ENCODE data around the gene DUSP14.

DUSP14 gene

DNA sequence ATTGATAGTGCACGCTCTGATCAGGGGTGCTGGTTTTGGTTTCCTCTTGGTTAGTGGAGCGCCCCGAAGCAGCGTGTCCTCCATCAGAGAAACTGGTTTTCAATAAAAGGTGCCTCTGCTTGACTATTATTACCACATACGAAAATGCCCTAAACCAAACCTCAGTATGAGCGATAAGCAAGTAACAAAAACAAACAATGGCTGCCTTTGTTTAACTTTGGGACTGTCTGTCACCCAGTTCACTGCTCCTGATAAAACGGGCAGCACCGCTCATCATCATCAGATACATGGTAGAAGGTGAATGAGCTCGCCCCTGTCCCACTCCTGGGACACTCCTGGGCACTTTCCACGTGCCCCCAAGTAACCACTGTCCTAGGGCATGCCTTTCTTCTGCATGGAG is 24.0 kb downstream of the DUSP14 start:
- DNase-seq (ENCODE audit: low read depth in 2 of 2), result no peak

DNA sequence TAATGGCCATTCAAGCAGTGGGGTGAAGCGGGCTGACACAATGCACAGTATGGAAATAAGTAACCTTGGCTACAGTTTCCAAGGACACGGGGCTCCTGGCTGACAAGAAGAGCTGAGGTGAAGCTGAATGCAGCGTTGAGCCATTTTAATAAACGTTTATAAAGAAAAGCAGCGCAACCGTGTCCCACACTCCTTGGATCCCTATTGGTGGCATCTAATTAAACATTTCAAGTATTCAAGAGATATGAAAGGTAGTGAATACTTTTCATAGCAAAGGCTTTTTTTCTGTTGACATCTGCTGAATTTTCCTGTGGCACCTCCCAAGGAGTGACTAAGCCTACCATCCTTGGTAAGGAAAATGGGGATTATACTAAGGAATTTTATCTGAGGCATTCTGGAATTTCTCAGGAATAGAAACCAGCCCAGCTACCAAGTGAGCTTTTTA is 26.5 kb downstream of the DUSP14 start:
- no peak for DNase-seq (ENCODE audit: low read depth in 2 of 2)

DNA sequence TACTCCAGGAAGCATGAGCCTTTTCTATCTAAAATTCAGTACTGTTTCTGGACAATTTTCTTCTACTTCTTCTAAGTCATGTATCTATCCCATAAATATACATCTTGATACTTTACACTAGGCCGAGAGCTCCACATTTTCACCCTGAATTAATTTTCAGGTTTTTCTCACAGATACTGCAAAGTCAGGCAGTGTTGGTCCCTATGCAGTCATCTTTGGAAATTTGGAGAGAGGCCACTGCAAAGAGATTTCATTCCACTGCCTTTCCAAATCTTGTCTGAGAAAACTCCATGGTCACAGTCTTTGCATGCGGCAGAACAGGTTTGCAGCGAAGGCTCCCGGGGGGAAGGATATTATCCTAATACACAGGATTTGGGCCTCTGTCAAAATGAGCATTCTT is 28.2 kb downstream of the DUSP14 start:
- no peak for DNase-seq (ENCODE audit: low read depth in 2 of 2)

DNA sequence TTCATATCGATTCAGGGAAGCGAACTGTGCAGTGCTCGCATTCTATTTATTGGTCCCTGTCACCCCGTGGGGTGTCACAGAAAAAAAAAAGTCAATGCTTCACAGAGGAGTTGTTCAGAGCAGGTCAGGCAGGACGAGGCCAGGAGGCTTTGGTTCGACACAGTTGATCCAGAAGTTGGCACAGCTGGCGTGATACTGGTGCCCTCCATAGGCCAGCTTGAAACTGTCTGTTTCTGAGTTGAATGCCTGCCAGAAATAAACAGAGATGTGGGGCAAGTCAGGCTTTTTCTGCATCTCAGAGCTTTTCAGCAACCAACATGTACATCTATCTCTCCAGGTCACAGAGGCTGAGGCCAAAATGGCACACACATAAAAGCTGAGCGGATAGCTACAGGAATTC is 29.1 kb downstream of the DUSP14 start:
- DNase-seq (ENCODE audit: low read depth in 2 of 2), result no peak

DNA sequence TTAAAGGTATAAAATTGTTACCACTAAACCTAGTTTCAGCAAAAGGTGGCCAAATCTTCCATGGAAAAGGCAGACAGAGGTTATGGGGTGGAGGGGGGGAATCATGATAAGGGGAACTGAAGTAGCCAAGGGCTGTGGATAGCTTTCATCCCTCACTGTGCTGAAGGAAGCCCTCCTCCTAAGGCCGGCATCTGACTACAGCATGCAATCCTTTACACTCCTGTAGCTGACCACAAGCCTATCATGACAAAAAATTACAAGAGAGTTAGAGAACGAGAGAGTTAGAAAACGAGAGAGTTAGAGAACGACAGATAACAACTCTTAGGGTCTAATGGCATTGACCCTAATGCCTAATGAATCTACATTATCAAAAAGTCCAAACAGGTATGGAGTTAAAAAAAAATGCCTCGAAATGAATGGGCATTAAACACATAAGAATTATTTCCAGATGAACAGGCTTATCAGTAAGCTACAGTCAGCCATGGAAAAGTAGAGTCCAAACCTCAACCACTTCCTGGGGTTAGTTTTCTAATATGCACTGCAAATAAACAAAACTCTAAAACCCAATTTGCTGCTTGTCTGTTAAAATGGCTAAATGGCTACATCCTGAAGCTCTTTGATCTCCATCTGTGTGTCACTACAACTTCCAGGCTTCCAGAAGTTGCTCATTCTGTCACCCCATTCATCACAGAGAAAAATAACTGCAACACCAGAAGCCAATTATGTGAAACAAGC is 29.7 kb downstream of the DUSP14 start:
- DNase-seq (ENCODE audit: low read depth in 2 of 2), result no peak

DNA sequence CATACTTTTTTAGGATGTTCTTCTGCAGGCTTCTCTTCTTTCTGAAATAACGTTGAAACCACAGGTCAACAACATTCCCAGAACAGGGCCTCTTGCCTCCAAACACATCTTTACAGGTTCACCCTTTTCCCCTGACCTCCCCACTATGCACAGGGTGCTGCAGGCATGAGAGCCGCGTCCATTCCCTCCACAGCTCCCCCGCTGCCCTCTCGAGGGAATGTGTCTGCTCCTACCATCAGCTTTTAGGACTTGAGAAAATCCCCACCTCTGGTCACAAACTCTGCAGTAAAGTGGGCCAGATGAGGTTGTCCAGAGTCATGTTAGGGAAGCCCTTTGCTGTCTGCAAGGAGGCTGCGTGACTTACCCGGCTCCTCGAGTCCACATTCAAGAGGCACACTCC is 30.5 kb downstream of the DUSP14 start:
- DNase-seq (ENCODE audit: low read depth in 2 of 2), result no peak

DNA sequence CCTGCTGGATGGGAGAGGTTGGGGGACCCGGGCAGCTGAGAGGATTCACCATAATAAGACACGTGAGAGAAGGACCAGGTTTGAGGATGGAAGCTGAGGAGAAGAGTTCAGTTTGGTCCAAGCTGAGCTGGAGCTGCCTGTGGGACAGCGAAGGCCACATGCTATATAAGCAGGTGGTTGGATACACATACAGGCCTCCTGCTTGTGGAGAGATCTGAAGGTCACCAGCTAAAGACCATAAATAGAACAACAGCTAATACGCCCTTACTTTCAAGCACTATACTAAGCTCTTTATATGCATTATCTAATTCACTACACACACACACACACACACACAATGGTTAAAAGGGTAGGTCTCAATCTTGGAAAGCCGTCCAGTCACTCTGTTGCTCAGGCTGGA is 32.1 kb downstream of the DUSP14 start:
- no peak for DNase-seq (ENCODE audit: low read depth in 2 of 2)

DNA sequence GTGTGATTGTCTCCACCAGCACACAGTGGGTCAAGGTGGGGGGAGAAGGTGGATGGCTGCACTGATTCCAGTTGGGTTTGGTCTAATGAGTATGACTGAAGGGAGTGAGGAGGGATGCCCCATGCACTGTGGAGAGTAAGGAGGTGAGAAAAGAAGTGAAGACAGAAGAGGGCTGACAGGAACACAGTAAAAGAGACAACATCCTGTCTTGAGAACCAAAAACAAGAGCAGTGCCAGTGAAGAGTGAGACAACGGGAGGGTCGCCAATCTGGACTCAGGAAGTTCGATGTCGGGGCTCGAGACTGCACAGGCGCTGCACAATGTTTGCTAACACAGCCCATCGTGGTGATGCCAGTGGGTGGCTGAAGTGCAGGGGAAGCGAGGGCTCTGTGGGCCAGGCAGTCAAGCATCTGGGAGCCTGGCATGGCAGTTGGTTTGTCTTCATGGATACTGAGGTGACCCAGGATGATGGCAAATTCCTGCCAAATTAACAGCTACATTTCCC is 34.1 kb downstream of the DUSP14 start:
- DNase-seq (ENCODE audit: low read depth in 2 of 2), result no peak

DNA sequence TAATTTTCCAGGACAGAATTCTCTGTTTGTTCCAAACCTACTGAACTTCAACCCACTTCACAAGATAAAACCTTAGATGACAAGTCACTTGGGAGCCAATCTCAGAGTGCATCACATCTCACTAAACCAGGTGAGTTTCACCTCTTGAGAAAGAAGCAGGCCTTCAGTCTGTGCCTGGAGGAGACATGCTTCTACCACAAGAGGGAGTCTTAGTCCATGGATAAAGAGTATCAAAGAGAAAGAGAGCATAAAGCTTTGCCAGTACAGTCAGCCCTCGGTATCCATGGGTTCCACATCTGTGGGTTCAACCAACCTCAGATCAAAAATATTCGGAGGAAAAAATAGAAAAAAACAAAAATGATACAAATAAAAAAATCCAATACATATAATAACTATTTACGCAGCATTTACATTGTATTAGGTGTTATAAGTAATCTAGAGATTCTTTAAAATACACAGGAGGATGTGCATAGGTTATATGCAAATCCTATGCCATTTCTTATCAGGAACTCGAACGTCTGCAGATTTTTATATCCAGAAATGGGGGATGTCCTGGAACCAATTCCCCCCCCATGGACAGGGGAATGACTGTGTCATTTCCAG is 37.7 kb downstream of the DUSP14 start:
- DNase-seq (ENCODE audit: low read depth in 2 of 2), result peak in 1 of 2 donors; percentile 4

DNA sequence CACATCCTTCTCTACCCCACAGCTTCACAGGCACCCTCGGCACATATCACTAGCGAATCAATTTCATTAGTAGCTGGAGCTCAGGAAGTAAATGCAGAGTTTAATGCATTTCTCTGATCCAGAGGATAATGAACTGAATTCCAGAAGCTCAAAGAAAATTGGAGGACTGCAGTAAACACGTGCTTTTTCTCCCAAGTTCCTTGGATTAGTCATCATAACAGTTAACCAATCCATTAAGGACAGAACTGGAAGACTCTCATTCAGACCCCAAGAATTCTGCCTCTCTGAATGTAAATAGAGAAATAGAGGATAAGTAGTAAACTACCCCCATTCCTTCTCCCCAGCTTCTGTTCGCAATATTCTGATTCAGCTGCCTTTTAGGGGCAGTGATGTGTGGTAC is 40.7 kb downstream of the DUSP14 start:
- DNase-seq (ENCODE audit: low read depth in 2 of 2), result no peak

DNA sequence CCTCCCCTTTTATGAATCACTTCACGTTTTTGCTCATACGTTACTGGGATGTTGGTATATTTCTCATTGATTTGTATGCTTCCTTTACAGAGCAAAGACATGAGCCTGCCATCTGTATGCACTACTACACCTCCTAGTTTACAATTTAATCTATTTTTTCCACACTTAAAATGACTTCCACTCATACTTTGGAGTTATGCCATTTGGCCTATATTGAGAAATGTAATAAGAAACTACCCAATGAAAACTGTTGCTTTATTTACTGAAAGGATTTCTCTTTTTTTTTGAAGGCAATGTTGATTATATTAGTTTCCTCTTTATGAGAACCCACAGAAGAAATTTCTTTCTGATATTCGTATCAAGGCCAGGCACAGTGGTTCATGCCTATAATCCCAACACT is 43.1 kb downstream of the DUSP14 start:
- DNase-seq (ENCODE audit: low read depth in 2 of 2), result no peak

DNA sequence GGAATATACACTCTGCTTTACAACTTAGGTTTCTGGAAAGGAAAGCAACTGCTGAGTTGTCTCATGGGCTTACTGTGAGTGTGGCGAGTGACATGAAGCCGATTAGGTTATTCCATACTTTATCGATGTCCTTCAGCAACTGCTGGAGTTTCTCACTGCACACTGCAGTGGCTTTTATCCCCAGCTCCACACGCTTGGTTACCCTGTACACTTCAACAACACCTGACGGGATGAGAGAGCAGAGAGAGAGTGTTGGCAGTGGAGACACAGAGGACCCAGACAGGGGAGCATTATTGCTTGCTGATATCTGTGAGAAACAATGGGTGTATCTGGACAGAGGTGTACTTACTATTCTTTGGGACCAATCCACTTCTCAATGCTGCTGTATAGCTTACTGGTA is 46.2 kb downstream of the DUSP14 start:
- no peak for DNase-seq (ENCODE audit: low read depth in 2 of 2)

DNA sequence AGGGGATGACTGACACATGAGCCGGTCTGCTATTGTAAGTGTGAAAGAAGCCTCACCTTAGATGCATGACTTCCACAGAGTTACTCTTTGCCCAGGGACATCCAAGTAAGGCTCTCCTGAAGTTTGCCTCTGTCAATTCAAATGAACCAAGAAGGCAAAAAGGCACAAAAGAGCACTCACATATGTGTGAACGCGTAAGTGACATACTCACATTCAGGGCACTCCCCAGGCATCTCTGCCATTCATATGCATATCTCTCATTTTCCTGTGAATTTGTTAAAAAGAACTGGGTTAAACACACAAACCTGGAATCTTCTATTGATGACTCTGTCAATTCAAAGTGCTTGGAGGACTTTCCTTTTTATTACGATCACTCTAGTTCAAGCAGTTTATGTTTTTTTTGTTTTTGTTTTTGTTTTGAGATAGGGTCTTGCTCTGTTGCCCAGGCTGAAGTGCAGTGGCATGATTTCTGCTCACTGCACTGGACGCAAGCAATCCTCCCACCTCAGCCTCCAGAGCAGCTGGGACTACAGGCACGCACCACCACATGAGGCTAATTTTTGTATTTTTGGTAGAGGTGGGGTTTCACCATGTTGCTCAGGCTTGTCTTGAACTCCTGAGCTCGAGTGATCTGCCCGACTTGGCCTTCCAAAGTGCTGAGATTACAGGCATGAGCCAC is 49.4 kb downstream of the DUSP14 start:
- DNase-seq (ENCODE audit: low read depth in 2 of 2), result no peak

DNA sequence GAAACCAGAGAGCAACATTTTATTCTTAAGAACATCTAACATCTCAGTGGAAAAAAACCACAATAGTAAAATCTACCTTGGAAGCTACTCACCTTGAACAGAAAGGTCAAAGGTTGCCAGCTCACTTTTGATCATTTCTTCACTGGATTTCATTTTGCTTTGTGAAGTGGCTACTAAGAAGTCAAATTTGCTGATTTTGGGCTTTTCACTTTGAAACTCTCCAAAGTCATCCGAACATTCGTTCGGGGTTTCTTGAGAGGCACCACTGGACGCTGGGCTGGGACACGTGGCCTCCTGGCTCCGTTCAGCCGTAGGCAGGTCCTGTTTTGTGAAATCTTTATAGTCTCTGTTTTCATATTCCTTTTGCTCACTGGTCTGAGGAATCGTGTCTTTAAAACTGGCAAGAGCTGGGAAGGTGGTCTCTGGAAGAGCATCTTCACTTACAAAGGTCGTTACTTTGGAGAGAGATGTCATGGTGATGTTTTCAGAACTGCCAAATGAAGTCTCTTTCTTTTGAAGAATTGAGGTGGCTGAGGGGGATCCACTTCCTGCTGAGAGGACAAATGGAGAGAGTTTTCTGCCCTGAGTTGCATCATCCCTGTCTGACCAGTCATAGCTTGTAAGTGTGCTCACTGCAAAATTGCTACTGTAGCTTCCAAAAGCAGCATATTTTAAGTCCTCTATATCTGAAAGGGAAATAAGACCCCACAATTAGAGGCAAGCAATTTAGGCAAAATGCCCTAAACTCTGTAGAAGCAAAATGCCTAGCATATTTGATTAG is 52.4 kb downstream of the DUSP14 start:
- no peak for DNase-seq (ENCODE audit: low read depth in 2 of 2)

DNA sequence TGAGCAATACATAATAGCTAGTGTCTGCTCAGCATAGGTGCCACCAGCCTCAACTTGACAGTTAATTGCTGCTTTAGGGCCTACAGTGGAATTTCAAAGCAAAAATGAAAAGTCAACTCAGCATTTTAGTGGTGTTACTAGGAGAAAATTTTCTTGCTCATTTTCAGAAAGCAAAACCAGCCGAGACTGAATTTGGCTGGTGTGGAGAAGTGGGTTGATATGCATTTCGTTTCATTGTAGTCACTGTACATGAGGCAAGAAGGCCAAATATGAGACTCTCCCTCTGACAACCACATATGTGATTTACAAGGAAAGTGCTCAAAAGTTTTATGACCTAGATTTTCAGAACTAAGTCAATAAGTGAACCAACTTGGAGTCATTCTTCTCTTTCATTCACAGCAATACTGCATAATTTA is 54.0 kb downstream of the DUSP14 start:
- DNase-seq (ENCODE audit: low read depth in 2 of 2), result no peak

DNA sequence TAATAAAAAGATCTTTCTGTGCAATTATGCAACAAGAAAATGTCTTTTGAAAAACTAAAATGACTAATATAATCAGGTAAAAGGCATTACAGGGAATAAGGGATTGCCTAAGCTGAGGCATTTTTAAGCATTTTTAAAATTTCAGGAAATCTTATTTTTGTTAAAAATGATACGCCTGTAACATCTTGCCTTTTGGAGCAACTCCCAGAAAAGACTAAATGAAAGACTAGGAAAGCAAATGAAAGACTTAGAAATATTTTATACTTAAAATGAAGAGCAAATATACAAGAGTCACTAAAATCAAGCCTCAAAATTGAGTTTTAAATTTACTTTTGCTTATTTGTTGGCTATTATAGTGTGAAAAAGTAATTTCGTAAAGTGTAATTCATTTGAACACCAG is 55.8 kb downstream of the DUSP14 start:
- DNase-seq (ENCODE audit: low read depth in 2 of 2), result no peak

DNA sequence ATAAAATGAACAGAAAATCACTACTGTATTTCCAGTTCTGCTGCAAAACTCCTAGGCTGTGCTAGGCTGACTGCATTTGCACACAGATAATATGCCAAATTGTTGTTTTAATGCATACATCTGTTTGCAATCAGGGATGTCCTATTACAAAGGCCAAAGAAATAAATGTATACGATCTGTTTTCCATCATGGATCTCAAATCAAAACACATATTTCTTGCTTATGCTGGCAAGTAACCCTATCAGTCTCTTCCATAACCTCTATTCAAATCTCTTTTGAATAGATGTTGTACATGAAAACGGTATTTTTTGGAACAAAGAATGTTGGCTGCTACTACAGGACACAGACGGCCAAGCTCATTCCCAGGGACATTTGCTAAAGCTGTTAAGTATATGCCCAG is 56.6 kb downstream of the DUSP14 start:
- no peak for DNase-seq (ENCODE audit: low read depth in 2 of 2)

DNA sequence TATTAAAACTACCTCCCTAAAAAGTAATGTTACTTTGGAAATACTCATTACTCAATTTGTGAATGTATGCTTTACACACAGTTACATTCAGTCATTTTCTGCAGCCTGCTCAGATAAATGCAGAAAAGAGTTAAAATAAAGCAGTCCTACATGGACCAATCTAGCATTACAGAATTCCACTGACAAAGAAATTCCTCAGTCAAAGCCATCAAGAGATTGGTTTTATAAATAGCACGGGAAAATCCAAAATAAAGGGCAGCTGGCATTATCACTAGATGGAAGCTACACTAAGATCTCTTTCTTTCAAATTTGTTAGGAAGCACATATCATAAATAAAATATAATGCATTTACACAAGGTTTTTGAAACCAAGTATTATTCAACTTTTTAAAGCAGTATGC is 58.3 kb downstream of the DUSP14 start:
- no peak for DNase-seq (ENCODE audit: low read depth in 2 of 2)

DNA sequence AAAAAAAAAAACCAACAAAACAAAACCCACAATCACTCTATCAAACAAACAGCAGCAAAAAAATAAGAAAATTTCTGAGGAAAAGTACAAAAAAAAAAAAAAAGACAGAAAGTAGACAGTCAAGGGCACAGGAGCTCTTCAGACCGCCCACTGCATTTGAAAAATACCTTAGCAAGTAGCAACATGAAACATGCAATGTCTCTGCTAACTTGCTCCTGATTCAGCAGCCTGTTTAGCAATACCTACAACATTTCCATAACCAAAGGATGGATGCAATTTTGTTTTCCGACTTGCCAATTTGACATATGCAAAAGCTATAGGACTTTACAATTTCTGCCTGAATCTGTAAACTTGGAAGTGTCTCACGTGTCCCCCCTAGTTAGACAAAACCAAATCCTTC is 62.1 kb downstream of the DUSP14 start:
- no peak for DNase-seq (ENCODE audit: low read depth in 2 of 2)

DNA sequence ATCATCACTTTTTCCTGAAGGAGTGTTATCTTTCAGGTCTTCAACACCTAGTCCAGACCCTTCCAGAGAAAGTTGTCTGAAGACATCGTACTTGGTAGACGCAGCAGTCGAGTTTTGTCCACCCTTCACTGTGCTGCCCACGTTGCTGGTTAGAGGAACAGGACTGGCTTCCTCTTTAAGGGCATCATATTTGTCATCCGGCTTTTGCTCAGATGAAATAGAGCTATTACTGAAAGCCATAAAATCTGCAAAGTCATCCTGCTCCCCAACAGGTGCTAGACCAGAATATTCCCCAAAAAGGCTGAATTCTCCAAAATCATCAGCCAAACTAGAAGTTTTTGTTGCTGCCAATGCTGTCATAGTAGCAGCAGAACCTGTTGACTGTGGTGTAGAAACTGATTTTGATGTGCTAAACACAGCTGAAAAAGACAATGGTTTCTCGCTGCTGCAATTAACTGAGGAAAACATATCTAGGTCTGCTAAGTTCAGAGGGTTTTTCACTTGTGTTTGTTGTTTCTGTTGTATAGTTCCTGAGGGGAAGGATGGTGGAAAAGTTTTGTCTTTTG is 63.8 kb downstream of the DUSP14 start:
- DNase-seq (ENCODE audit: low read depth in 2 of 2), result no peak

DNA sequence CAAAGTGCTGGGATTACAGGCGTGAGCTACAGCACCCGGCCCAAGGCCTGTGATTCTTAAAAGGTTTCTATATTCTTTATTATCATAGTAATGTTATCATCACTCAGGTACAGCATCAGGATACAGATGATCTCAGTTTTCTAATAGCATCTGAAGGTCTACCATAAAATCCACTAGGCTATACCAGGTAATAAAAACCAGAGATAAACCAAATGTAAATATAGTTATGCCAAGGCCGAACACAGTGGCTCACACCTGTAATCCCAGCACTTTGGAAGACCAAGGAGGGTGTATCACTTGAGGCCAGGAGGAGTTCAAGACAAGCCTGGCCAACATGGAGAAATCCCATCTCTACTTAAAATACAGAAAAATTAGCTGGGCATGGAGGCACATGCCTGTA is 65.7 kb downstream of the DUSP14 start:
- DNase-seq (ENCODE audit: low read depth in 2 of 2), result no peak

DNA sequence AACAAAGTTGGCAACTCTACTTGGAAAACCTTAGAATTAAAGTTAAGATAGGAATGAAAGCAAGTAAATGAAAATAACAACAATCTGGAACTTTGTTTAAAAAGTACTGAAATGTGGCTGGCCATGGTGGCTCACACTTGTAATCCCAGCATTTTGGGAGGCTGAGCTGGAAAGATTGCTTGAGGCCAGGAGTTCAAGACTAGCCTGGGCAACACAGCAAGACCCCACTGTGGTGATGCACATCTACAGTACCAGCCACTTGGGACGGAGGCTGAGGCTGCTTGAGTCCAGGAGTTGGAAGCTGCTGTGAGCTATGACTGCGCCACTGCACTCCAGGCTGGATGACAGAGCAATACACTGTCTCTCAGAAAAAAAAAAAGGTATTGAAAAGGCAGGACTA is 67.8 kb downstream of the DUSP14 start:
- DNase-seq (ENCODE audit: low read depth in 2 of 2), result no peak

All from stimulated activated CD4-positive, alpha-beta T cell treated with anti-CD3 and anti-CD28 coated beads, Interleukin-15, amount 100 ng/mL, for 48 hours (primary cell).